Measurements from ENCODE around the gene IER2. TPM values are rescaled to one million over a fixed set of nuclear protein-coding genes. Genes with fewer than 3 reads are reported as not detected.
A peak's percentile ranks its signal among the peaks of the same experiment; 100 is the strongest.

Gene IER2
- total and polyA plus RNA-seq, 9 of the 15 experiments (the other 6 are each of a cell fraction or from before 2014, with no cell fraction given): 4.5 to 205 (median 23.7) TPM

GRCh38 chr19:13163609-13164342, 13.6 kb downstream of the IER2 start (continued):
- peak; percentile 24 to 56 for TF ChIP-seq AFF1 (IDR thresholded peaks at IDR 0.05; ENCODE audit: low read depth in 1 of 2, partially characterized antibody in 2 of 2)
- peak; percentile 64 for TF ChIP-seq RBM39 (optimal IDR thresholded peaks at IDR 0.05; ENCODE audit: low read depth, low read length)
- TF ChIP-seq BRD9 (IDR thresholded peaks at IDR 0.05; ENCODE audit: low read depth, partially characterized antibody): peak; percentile 59
- peak; percentile 66; the same call in 1 of the 2 replicates for TF ChIP-seq ZNF644 (tag; IDR thresholded peaks at IDR 0.05; ENCODE audit: low read depth)
- TF ChIP-seq POLR2G (IDR thresholded peaks at IDR 0.05; ENCODE audit: low read depth, low read length): peak; percentile 80
- no peak for TF ChIP-seq ZNF311 (CRISPR knock-in tag; IDR thresholded peaks at IDR 0.05)
- TF ChIP-seq ELF4 (CRISPR knock-in tag; IDR thresholded peaks at IDR 0.05): peak; percentile 31; the same call in 1 of the 2 replicates
- peak; percentile 69 for TF ChIP-seq RBFOX2 (IDR thresholded peaks at IDR 0.05; ENCODE audit: low read depth, low read length)
- TF ChIP-seq FOXP4 (CRISPR knock-in tag; IDR thresholded peaks at IDR 0.05; ENCODE audit: borderline replicate concordance): no peak
- peak; percentile 80 for TF ChIP-seq VEZF1 (CRISPR knock-in tag; IDR thresholded peaks at IDR 0.05)
- TF ChIP-seq RUNX1 (IDR thresholded peaks at IDR 0.05; ENCODE audit: low read depth): 0 out of 2 replicates have a peak, but pooled peaks have one; percentile 29
- TF ChIP-seq MAFF (IDR thresholded peaks at IDR 0.05; ENCODE audit: low read length): no peak
- 0 out of 2 replicates have a peak, but pooled peaks have one; percentile 3 for TF ChIP-seq MECOM (CRISPR knock-in tag; IDR thresholded peaks at IDR 0.05)
- TF ChIP-seq HMBOX1 (IDR thresholded peaks at IDR 0.05): peak; percentile 58
